Measurements from ENCODE around the gene BCS1L.

- TF ChIP-seq CTCF (IDR thresholded peaks at IDR 0.05; ENCODE audit: low read depth, low read length) (no peak), EZH2phosphoT487 (IDR thresholded peaks at IDR 0.05; ENCODE audit: low read depth) (no peak)
Measured at GRCh38 chr2:218655751-218656150, 3.7 kb upstream of the BCS1L start.

Data from OCI-LY3 (cell line).